IPS-20b (cell line): ENCODE results near the gene TRAPPC5.
"Not testable (repeated sequence)": the region's sequence is repeated elsewhere in the genome, so short reads cannot be mapped to it uniquely, and the experiment has no call there.

ENCODE experiments used
- H3K27ac ChIP-seq: one replicate; pipeline ENCODE4 v1.5.1; 2013; ENCODE audit warnings: low read length
- H3K27me3 ChIP-seq: 2 replicates; pipeline ENCODE4 v1.6.1; 2013; ENCODE audit warnings: mild to moderate bottlenecking, low read length, inconsistent platforms; ENCODE audit not compliant: insufficient read depth
- H3K36me3 ChIP-seq: 2 replicates; pipeline ENCODE4 v1.6.1; 2013; ENCODE audit warnings: low read depth, mild to moderate bottlenecking, inconsistent platforms, low read length, moderate library complexity; ENCODE audit not compliant: insufficient read depth
- H3K4me1 ChIP-seq: 2 replicates; pipeline ENCODE4 v1.6.1; 2013; ENCODE audit warnings: mild to moderate bottlenecking, control low read depth, inconsistent platforms, low read length, moderate library complexity; ENCODE audit not compliant: insufficient read depth
- H3K4me3 ChIP-seq: 2 replicates; pipeline ENCODE4 v1.5.1; 2013; ENCODE audit warnings: mild to moderate bottlenecking, low read length, inconsistent platforms
- H3K9ac ChIP-seq: 2 replicates; pipeline ENCODE4 v1.6.1; 2013; ENCODE audit warnings: low read depth, mild to moderate bottlenecking, inconsistent platforms, low read length, moderate library complexity
- H3K9me3 ChIP-seq: 2 replicates; pipeline ENCODE4 v1.6.1; 2013; ENCODE audit warnings: mild to moderate bottlenecking, low read depth, low read length, inconsistent platforms; ENCODE audit not compliant: insufficient read depth

TRAPPC5 gene

DNA sequence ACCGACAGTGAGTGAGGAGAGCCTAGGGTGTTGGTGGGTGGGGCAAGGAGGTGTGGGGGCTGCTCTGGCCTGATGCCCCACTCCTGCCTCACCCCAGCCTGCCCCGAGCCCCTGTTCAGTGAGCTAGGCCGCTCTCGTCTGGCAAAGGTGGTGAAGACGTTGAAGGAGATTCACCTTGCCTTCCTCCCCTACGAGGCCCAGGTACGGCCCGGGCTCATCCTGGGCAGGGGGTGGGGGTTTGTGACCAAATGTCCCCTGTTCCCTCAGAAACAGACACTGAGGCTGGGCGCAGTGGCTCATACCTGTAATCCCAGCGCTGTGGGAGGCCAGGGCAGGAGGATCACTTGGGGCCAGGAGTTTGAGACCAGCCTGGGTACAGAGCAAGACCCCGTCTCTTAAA, 39.8 kb upstream of the TRAPPC5 start:
- H3K9me3 ChIP-seq = no peaks in the 10 kb centered on the region
- no peaks in the 10 kb centered on the region for H3K4me1 ChIP-seq
- H3K27ac ChIP-seq = no peak overlapping the region
- H3K36me3 ChIP-seq = no peaks in the 10 kb centered on the region
- no peak overlapping the region for H3K4me3 ChIP-seq
- no peak overlapping the region for H3K9ac ChIP-seq
- peaks cover 10% of the 10 kb centered on the region for H3K27me3 ChIP-seq

DNA sequence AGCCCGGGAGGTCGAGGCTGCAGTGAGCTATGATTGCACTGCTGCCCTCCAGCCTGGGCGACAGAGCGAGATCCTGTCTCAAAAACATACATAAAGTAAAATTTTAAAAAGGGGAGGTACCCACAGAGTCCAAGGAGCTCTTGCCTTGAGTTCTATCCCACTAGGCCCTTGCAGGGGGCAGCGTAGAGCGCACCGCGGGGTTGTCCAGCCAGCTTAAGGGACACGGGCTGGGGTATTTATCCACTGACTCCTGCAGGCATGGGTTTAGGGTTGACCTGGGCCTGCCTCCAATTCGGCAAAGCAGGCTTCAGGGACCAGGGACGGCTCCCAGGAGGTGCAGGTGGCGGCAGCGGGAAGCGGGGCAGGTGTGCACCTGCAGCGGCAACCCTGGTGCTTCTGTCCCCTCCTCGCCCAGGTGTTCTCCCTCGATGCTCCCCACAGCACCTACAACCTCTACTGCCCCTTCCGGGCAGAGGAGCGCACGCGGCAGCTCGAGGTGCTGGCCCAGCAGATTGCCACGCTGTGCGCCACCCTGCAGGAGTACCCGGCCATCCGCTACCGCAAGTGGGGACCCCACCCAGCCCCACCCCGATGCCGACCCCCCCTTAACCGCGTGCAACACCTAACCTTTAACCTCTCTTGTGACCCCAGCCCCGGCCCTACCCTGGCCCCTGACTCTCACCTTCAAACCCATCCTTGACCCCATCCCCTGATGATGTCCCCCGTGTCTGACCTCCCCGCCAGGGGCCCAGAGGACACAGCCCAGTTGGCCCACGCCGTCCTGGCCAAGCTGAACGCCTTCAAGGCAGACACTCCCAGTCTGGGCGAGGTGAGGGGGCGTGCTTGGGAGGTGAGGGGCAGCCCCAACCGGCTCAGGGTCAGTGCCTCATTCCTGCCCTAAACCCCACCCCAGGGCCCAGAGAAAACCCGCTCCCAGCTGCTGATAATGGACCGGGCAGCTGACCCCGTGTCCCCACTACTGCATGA, 39.0 kb upstream of the TRAPPC5 start:
- Histone ChIP-seq H3K9me3 (no peaks in the 10 kb centered on the region), H3K27me3 (peaks cover 2% of the 10 kb centered on the region), H3K9ac (no peak overlapping the region), H3K36me3 (no peaks in the 10 kb centered on the region; the same call in 1 of the 2 replicates), H3K4me3 (no peak overlapping the region), H3K27ac (no peak overlapping the region), H3K4me1 (no peaks in the 10 kb centered on the region)

DNA sequence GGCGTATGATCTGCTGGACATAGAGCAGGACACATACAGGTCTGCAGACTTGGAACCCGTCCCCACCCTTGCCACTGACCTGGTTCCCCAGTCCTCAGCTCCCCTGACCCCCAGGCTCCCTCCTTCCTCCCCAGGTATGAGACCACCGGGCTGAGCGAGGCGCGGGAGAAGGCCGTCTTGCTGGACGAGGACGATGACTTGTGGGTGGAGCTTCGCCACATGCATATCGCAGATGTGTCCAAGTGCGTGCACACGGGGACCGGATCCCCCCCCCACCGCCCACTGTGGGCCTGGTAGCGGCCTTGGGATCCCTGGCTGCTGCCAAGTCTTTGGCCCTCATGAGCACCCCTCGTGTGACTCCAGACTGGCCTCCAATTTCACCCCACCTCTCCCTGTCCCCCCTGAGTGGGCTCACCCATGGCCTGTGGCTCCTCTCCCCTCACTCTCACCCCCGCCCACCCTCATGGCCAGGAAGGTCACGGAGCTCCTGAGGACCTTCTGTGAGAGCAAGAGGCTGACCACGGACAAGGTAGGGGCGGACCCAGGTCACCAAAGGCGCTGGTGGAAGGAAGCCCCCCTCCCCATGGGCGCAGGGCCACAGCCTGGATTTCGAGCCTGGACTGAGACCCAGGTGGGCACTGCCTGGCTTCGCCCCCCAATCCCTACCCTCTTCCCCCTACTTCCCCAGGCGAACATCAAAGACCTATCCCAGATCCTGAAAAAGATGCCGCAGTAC, 38.2 kb upstream of the TRAPPC5 start:
- Histone ChIP-seq H3K4me3 (no peak overlapping the region), H3K36me3 (no peaks in the 10 kb centered on the region; the same call in 1 of the 2 replicates), H3K9me3 (no peaks in the 10 kb centered on the region), H3K4me1 (no peaks in the 10 kb centered on the region), H3K27me3 (no peaks in the 10 kb centered on the region), H3K9ac (no peak overlapping the region), H3K27ac (no peak overlapping the region)

DNA sequence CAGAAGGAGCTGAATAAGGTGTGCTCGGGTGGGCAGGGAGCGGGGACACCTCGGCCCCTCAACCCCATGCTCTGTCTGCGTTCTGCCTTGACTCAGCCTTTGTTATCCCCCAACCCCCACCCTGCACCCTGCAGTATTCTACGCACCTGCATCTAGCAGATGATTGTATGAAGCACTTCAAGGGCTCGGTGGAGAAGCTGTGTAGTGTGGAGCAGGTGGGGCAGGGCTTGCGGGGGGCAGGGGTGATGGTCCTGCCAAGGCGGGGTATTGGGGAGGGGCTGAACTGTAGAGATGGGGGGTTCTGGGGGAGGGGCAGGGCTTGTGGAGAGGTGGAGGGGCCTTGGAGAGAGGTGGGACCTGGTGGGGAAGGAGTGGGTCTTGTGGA, 37.6 kb upstream of the TRAPPC5 start:
- no peaks in the 10 kb centered on the region for H3K9me3 ChIP-seq
- no peaks in the 10 kb centered on the region; the same call in 1 of the 2 replicates for H3K36me3 ChIP-seq
- no peak overlapping the region for H3K27ac ChIP-seq
- H3K27me3 ChIP-seq = no peaks in the 10 kb centered on the region
- H3K9ac ChIP-seq = no peak overlapping the region
- no peak overlapping the region for H3K4me3 ChIP-seq
- no peaks in the 10 kb centered on the region for H3K4me1 ChIP-seq

DNA sequence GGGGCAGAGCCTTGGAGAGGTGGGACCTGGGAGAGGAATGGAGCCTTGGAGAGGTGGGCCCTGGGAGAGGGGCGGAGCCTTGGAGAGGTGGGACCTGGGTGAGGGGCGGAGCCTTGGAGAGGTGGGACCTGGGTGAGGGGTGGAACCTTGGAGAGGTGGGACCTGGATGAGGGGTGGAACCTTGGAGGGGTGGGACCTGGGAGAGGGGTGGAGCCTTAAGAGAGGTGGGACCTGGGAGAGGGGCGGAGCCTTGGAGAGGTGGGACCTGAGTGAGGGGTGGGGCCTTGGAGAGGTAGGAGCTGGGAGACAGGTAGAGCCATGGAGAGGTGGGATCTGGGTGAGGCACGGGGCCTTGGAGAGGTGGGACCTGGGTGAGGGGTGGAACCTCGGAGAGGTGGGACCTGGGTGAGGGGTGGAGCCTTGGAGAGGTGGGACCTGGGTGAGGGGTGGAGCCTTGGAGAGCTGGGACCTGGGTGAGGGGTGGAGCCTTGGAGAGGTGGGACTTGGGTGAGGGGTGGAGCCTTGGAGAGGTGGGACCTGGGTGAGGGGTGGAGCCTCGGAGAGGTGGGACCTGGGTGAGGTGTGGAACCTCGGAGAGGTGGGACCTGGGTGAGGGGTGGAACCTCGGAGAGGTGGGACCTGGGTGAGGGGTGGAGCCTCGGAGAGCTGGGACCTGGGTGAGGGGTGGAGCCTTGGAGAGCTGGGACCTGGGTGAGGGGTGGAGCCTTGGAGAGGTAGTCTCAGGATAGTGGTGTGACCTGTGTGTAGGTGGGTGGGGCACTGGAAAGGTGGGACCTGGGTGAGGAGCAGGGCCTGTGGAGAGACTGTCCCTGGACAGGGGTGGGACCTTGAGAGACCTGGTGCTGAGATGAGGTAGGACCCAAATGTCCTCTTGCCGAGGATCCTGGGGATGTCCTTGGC, 36.7 kb upstream of the TRAPPC5 start:
- not testable (repeated sequence) for H3K4me1 ChIP-seq, H3K36me3 ChIP-seq, H3K9me3 ChIP-seq, H3K4me3 ChIP-seq, H3K9ac ChIP-seq, H3K27me3 ChIP-seq, H3K27ac ChIP-seq

DNA sequence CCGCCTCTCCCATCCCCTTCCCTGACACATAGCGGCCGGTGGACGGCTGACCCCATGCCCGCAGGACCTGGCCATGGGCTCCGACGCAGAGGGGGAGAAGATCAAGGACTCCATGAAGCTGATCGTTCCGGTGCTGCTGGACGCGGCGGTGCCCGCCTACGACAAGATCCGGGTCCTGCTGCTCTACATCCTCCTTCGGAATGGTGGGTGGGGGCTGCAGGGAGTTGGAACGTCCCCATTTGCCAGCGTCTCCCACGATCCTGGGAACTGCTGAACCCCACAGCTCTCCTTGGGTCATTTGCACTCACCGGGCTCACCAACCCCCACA, 36.1 kb upstream of the TRAPPC5 start:
- Histone ChIP-seq H3K36me3 (no peaks in the 10 kb centered on the region; the same call in 1 of the 2 replicates), H3K9ac (no peak overlapping the region), H3K9me3 (no peaks in the 10 kb centered on the region), H3K27ac (no peak overlapping the region), H3K4me1 (no peaks in the 10 kb centered on the region), H3K27me3 (no peaks in the 10 kb centered on the region), H3K4me3 (no peak overlapping the region)

DNA sequence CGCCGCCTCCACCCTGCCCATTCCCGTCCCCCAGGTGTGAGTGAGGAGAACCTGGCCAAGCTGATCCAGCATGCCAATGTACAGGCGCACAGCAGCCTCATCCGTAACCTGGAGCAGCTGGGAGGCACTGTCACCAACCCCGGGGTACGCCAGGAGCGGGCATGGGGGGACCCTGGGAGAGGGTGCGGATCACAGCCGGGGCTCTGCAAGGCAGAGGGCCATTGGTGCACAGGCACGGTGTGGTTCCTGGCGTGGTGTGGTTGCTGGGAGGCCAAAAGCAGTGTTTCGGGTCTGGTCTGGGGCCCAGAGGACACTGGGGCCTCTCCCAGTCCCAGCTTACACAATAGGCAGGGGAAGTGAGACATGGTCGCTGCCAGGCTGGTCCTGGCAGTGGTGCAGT, 35.5 kb upstream of the TRAPPC5 start:
- no peak overlapping the region for H3K4me3 ChIP-seq
- no peak overlapping the region for H3K9ac ChIP-seq
- H3K36me3 ChIP-seq = no peaks in the 10 kb centered on the region; the same call in 1 of the 2 replicates
- H3K27me3 ChIP-seq = no peaks in the 10 kb centered on the region; the same call in 1 of the 2 replicates
- no peak overlapping the region for H3K27ac ChIP-seq
- H3K9me3 ChIP-seq = no peaks in the 10 kb centered on the region
- no peaks in the 10 kb centered on the region for H3K4me1 ChIP-seq

DNA sequence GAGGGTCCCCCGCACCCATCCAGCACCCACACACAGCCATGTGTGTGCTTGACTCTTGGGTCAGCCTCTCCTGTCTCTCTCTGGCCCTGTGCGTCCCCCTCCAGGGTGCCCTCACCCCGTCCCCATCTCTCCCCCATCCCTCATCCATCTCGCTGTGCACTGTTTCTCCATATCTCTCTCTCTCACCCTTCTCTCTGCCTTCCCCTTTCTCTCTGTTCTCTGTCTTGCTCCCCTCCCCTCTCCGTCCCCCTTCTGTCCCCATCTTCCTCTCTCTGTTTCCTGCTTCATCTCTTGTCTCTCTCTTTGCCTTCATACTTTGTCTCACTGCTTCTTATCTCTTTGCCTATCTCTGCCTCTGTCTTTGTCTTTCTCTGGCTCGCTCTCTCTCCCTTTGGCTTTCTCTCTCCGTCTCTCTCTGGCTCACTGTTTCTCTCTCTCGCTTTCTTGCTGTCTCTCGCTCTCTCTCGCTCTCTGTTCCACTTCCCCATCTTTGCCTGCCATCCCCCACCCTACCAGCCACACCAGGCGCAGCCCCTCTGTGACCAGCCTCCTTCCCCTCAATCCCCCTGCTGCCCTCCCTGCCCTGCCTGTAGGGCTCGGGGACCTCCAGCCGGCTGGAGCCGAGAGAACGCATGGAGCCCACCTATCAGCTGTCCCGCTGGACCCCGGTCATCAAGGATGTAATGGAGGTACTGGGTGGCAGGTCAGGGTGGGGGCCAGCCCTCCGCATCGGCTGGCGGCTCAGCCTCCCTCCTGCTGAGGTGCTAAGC, 34.8 kb upstream of the TRAPPC5 start:
- Histone ChIP-seq H3K9ac (no peak overlapping the region), H3K4me1 (no peaks in the 10 kb centered on the region), H3K27ac (no peak overlapping the region), H3K9me3 (no peaks in the 10 kb centered on the region), H3K27me3 (peaks cover 2% of the 10 kb centered on the region; the same call in 1 of the 2 replicates), H3K4me3 (no peak overlapping the region), H3K36me3 (no peaks in the 10 kb centered on the region; the same call in 1 of the 2 replicates)

DNA sequence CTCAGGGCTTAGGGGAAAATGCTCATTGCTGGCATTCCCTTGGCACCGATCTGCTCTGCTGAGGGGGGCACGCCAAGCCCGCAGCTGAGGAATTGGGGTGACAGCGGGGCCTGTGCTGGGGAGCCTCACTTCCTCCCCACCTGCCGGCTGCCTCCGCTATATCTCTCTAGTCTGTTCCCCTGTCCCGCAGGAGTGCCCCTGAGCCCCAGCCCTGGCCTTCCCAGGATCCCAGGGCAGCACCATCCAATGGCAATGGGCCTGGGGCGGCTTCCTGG, 34.3 kb upstream of the TRAPPC5 start:
- Histone ChIP-seq H3K9me3 (no peaks in the 10 kb centered on the region), H3K27ac (no peak overlapping the region), H3K4me1 (no peaks in the 10 kb centered on the region), H3K9ac (no peak overlapping the region), H3K27me3 (peaks cover 8% of the 10 kb centered on the region; the same call in 1 of the 2 replicates), H3K4me3 (no peak overlapping the region), H3K36me3 (no peaks in the 10 kb centered on the region; the same call in 1 of the 2 replicates)

DNA sequence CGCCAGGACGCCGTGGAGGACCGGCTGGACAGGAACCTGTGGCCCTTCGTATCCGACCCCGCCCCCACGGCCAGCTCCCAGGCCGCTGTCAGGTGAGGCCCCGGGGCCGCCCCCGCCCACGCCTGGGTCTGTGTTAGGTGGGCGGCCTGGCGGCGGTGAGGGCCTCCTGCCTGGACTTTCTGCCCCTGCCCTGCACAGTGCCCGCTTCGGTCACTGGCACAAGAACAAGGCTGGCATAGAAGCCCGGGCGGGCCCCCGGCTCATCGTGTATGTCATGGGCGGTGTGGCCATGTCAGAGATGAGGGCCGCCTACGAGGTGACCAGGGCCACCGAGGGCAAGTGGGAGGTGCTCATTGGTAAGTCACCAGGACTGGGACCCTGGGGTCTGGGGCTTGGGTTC, 33.5 kb upstream of the TRAPPC5 start:
- H3K9me3 ChIP-seq = no peaks in the 10 kb centered on the region
- no peak overlapping the region for H3K27ac ChIP-seq
- H3K4me3 ChIP-seq = no peak overlapping the region
- peaks cover 9% of the 10 kb centered on the region; the same call in 1 of the 2 replicates for H3K27me3 ChIP-seq
- no peaks in the 10 kb centered on the region; the same call in 1 of the 2 replicates for H3K36me3 ChIP-seq
- no peaks in the 10 kb centered on the region for H3K4me1 ChIP-seq
- no peak overlapping the region for H3K9ac ChIP-seq
